HL-60/S4 treated with phorbol 12-myristate 13-acetate at 8.2 ng/mL for 4 days and 3 days (cell line): Measurements from ENCODE around the gene AIRE.

Experiments
- in situ Hi-C: fragments of 300-500 bp; cut with MboI; formaldehyde crosslinking; loops from 2 replicates; pipeline ENCODE4 v1.15.0; 2022; ENCODE audit warnings: low sequenced_read_pairs

The AIRE gene

GRCh38 chr21:44321846-44322450 is 36.3 kb downstream of the AIRE start:
- in situ Hi-C loops = no loop called here

- in situ Hi-C loops = no loop called here
Measured at GRCh38 chr21:44322621-44323325, 37.1 kb downstream of the AIRE start.

- in situ Hi-C loops = no loop called here
Measured at GRCh38 chr21:44323591-44323990, 37.9 kb downstream of the AIRE start.

- in situ Hi-C loops = no loop called here
Measured at GRCh38 chr21:44324106-44324853, 38.6 kb downstream of the AIRE start.

GRCh38 chr21:44324854-44325107 is 39.1 kb downstream of the AIRE start:
- in situ Hi-C loops = no loop called here

- in situ Hi-C loops = no loop called here
Measured at GRCh38 chr21:44325386-44326271, 40.0 kb downstream of the AIRE start.

- in situ Hi-C loops = no loop called here
Measured at GRCh38 chr21:44326272-44326647, 40.6 kb downstream of the AIRE start.

- in situ Hi-C loops = no loop called here
Measured at GRCh38 chr21:44326716-44327602, 41.3 kb downstream of the AIRE start.

- in situ Hi-C loops = no loop called here
Measured at GRCh38 chr21:44327603-44327974, 41.9 kb downstream of the AIRE start.

- in situ Hi-C loops = no loop called here
Measured at GRCh38 chr21:44328242-44328895, 42.7 kb downstream of the AIRE start.

- in situ Hi-C loops = no loop called here
Measured at GRCh38 chr21:44329086-44329889, 43.6 kb downstream of the AIRE start.

GRCh38 chr21:44329971-44330681 is 44.5 kb downstream of the AIRE start:
- in situ Hi-C loops = no loop called here

GRCh38 chr21:44330698-44331097 is 45.0 kb downstream of the AIRE start:
- in situ Hi-C loops = no loop called here

GRCh38 chr21:44331209-44331608 is 45.5 kb downstream of the AIRE start:
- in situ Hi-C loops = no loop called here

- in situ Hi-C loops = no loop called here
Measured at GRCh38 chr21:44331650-44332307, 46.1 kb downstream of the AIRE start.

GRCh38 chr21:44332383-44332782 is 46.7 kb downstream of the AIRE start:
- in situ Hi-C loops = no loop called here

- in situ Hi-C loops = no loop called here
Measured at GRCh38 chr21:44332965-44333364, 47.3 kb downstream of the AIRE start.
